SK-N-SH (cell line): Measurements from ENCODE around the gene CIDEC. TPM values are rescaled to one million over a fixed set of nuclear protein-coding genes. Genes with fewer than 3 reads are reported as not detected.

Source experiments
- CTCF ChIA-PET: fragments of 300-600, 350-600 bp; formaldehyde crosslinking; extraction: SDS; loops from one replicate; lab custom pipeline; 2021; lab: Yijun Ruan, JAX
- POLR2A ChIA-PET: fragments of 350-600 bp; sonication (Branson Sonifier 250); formaldehyde crosslinking; extraction: SDS; loops from one replicate; lab custom pipeline; 2020; ENCODE audit warnings: antibody characterized with exemption, inconsistent platforms; lab: Yijun Ruan, JAX
- DNase-seq: peaks from one replicate; pipeline ENCODE4 v3.0.0; 2012
- H2AFZ ChIP-seq: fragments of 200-600 bp; sonication (generic); 2 replicates; pipeline ENCODE4 v1.8.1; 2016; ENCODE audit warnings: antibody characterized with exemption, mild to moderate bottlenecking, low read depth
- H3F3A ChIP-seq: fragments of 200-600 bp; sonication (generic); replicated peaks from 2 replicates; pipeline ENCODE3; 2016; ENCODE audit warnings: antibody characterized with exemption, mild to moderate bottlenecking; ENCODE audit not compliant: insufficient read depth
- H3K27ac ChIP-seq, 2 experiments: fragments of 200-500 bp in 1 of 2; fragments of 200-600 bp in 1 of 2; sonication (Bioruptor generic) in 1 of 2; sonication (generic), shearing (Covaris generic) in 1 of 2; 2 replicates each; pipeline versions ENCODE4 v1.5.1 to v1.6.1; 2014 to 2016; ENCODE audit warnings: low read depth in 2 of 2, inconsistent platforms in 1 of 2, low read length in 1 of 2, mild to moderate bottlenecking in 1 of 2, mixed read lengths in 1 of 2
- H3K27me3 ChIP-seq: fragments of 200-600 bp; sonication (generic), shearing (Covaris generic); 2 replicates; pipeline ENCODE4 v1.6.1; 2016; ENCODE audit warnings: mixed run types; ENCODE audit not compliant: insufficient read depth
- H3K36me3 ChIP-seq, 2 experiments: fragments of 200-500 bp in 1 of 2; fragments of 200-600 bp in 1 of 2; sonication (Bioruptor generic) in 1 of 2; sonication (generic) in 1 of 2; replicated peaks in 1 of 2; 2 replicates each; pipeline versions ENCODE3 to v1.5.1; 2014 to 2016; ENCODE audit warnings: low read length in 1 of 2, mild to moderate bottlenecking in 1 of 2; ENCODE audit not compliant: insufficient read depth in 2 of 2, control insufficient read depth in 1 of 2
- H3K4me1 ChIP-seq, 2 experiments: fragments of 200-500 bp in 1 of 2; fragments of 200-600 bp in 1 of 2; sonication (Bioruptor generic) in 1 of 2; sonication (generic), shearing (Covaris generic) in 1 of 2; 2 replicates each; pipeline versions ENCODE4 v1.5.1 to v1.6.1; 2014 to 2016; ENCODE audit warnings: low read depth in 1 of 2, low read length in 1 of 2, mixed run types in 1 of 2; ENCODE audit not compliant: insufficient read depth in 2 of 2, control insufficient read depth in 1 of 2
- H3K4me2 ChIP-seq: fragments of 200-600 bp; sonication (generic), shearing (Covaris generic); 2 replicates; pipeline ENCODE4 v1.6.1; 2017; ENCODE audit warnings: mixed run types
- H3K4me3 ChIP-seq, 2 experiments: fragments of 200-500 bp in 1 of 2; fragments of 200-600 bp in 1 of 2; sonication (Bioruptor generic) in 1 of 2; sonication (generic), shearing (Covaris generic) in 1 of 2; 2 replicates each; pipeline versions ENCODE4 v1.5.1 to v1.8.1; 2014 to 2016; ENCODE audit warnings: low read depth in 2 of 2, inconsistent platforms in 1 of 2, low read length in 1 of 2, mild to moderate bottlenecking in 1 of 2, mixed read lengths in 1 of 2, moderate library complexity in 1 of 2
- H3K79me2 ChIP-seq: fragments of 200-600 bp; sonication (generic); 2 replicates; pipeline ENCODE4 v1.8.1; 2017; ENCODE audit warnings: mild to moderate bottlenecking; ENCODE audit not compliant: insufficient read depth
- H3K9ac ChIP-seq: fragments of 200-600 bp; sonication (generic); 2 replicates; pipeline ENCODE4 v1.6.1; 2017; ENCODE audit warnings: mixed run types
- H3K9me2 ChIP-seq: fragments of 200-600 bp; sonication (generic); 2 replicates; pipeline ENCODE4 v1.6.1; 2017; ENCODE audit warnings: mixed run types
- H3K9me3 ChIP-seq: fragments of 200-600 bp; sonication (generic); 2 replicates; pipeline ENCODE4 v1.6.1; 2017; ENCODE audit warnings: mixed run types, mild to moderate bottlenecking, moderate library complexity
- H4K20me1 ChIP-seq: fragments of 200-600 bp; sonication (generic); 2 replicates; pipeline ENCODE4 v1.6.1; 2017; ENCODE audit warnings: mild to moderate bottlenecking, mixed run types; ENCODE audit not compliant: insufficient read depth
- CHD2 ChIP-seq: fragments of 150-350 bp; IDR thresholded peaks from 2 replicates; pipeline ENCODE4 v1.6.1; 2018; ENCODE audit warnings: low read length; ENCODE audit not compliant: partially characterized antibody
- ELF1 ChIP-seq: IDR thresholded peaks from 2 replicates; pipeline ENCODE4 v1.4.0; 2012
- FOXJ3 ChIP-seq: sonication (generic); formaldehyde crosslinking; IDR thresholded peaks from 2 replicates; pipeline ENCODE4 v1.5.1; 2020; ENCODE audit warnings: mild to moderate bottlenecking, missing genetic modification reagents
- GATA2 ChIP-seq: sonication (generic); formaldehyde crosslinking; IDR thresholded peaks from 2 replicates; pipeline ENCODE4 v1.5.0; 2020; ENCODE audit warnings: mild to moderate bottlenecking, missing genetic modification reagents
- MEF2A ChIP-seq: IDR thresholded peaks from 2 replicates; pipeline ENCODE4 v1.4.0; 2012; ENCODE audit warnings: low read depth, borderline replicate concordance
- MXI1 ChIP-seq: IDR thresholded peaks from 2 replicates; pipeline ENCODE4 v1.6.1; 2012; ENCODE audit warnings: mild to moderate bottlenecking, low read depth, low read length, improper control_type of control experiment
- NFIC ChIP-seq: IDR thresholded peaks from 2 replicates; pipeline ENCODE4 v1.4.0; 2012; ENCODE audit warnings: borderline replicate concordance
- RAD21 ChIP-seq: IDR thresholded peaks from 2 replicates; pipeline ENCODE4 v1.6.1; 2012; ENCODE audit warnings: mild to moderate bottlenecking, low read length
- RFX5 ChIP-seq: IDR thresholded peaks from 2 replicates; pipeline ENCODE4 v1.6.1; 2012; ENCODE audit warnings: mild to moderate bottlenecking, improper control_type of control experiment, low read length
- RXRA ChIP-seq: IDR thresholded peaks from 2 replicates; pipeline ENCODE4 v1.4.0; 2012; ENCODE audit warnings: low read depth, mild to moderate bottlenecking, borderline replicate concordance
- TAF1 ChIP-seq: IDR thresholded peaks from 2 replicates; pipeline ENCODE4 v1.6.1; 2012; ENCODE audit warnings: low read depth, mild to moderate bottlenecking, low read length, moderate library complexity, borderline replicate concordance
- TEAD4 ChIP-seq: IDR thresholded peaks from 2 replicates; pipeline ENCODE4 v1.4.0; 2012; ENCODE audit warnings: mild to moderate bottlenecking, borderline replicate concordance; ENCODE audit not compliant: insufficient read depth
- YY1 ChIP-seq: IDR thresholded peaks from 2 replicates; pipeline ENCODE4 v1.4.0; 2012; ENCODE audit warnings: low read depth, mild to moderate bottlenecking
- WGBS: methylation state at CpG from one replicate; pipeline ENCODE4 v1.1.6; 2017; ENCODE audit warnings: low lambda C conversion rate; 5-methylcytosine and 5-hydroxymethylcytosine counted together
- polyA plus RNA-seq, 3 experiments: library from polyadenylated mRNA; depleted of rRNA; stranded (reverse); fragments of >200 nt; gene quantifications; 2 replicates each; pipeline ENCODE4 v1.2.3, GENCODE V29; 2012
- TF ChIP-seq, protein P1 (sequence below): fragments of 150-350 bp; IDR thresholded peaks from 2 replicates; pipeline ENCODE4 v1.6.1; 2017; ENCODE audit warnings: antibody characterized with exemption, low read length, low read depth, borderline replicate concordance
- TF ChIP-seq, protein P2 (sequence below): fragments of 150-350 bp; IDR thresholded peaks from 2 replicates; pipeline ENCODE4 v1.6.1; 2016; ENCODE audit warnings: mild to moderate bottlenecking, low read depth, low read length
- TF ChIP-seq, protein P3 (sequence below): IDR thresholded peaks from 2 replicates; pipeline ENCODE4 v1.4.0; 2012; ENCODE audit warnings: low read depth
- TF ChIP-seq, protein P4 (sequence below): IDR thresholded peaks from 2 replicates; pipeline ENCODE4 v1.4.0; 2012; ENCODE audit warnings: low read depth, borderline replicate concordance
- TF ChIP-seq, protein P5 (sequence below): IDR thresholded peaks from 2 replicates; pipeline ENCODE4 v1.4.0; 2012; ENCODE audit warnings: low read depth, borderline replicate concordance

CIDEC gene
- polyA plus RNA-seq, 1 of the 3 experiments (the other 2 are of a cell fraction): not detected

DNA sequence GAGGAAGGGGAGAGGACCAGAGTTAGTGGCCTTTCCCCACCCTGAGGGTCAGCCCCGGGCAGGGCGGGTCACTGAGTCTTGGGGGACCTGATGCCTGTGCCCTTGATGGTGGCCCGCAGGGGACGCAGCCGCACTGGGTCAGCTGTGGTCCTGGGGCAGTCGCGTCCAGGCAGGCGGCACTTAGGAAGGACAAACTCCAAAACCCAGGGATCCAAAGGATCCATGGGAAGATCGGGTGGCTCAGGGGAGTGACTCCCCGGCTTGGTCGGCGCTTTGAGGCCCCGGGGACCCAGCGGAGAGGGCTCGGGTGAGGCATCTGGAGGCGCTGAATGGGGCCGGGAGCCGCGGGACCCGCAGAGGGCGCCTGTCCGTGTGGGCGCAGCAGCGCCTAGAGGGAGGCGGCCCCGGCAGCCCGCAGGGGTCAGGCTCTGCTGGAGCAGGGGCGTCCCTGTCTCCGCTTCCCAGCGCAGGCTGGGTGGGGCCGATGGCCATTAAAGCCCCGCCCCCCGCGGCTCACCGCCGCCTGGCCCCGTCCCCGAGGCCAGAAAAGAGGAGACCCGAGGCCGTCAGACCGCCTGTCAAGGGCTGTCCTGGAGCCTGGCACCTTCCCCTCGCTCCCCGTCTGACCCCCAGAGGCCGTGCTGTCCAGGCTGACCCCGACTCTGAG lies 17.5 kb downstream of the CIDEC start:
- Histone ChIP-seq H3K4me2 (no peak overlapping the region), H3F3A (no peaks in the 10 kb centered on the region), H3K36me3 (no peaks in the 10 kb centered on the region), H3K27ac (no peak overlapping the region), H2AFZ (no peak overlapping the region), H3K9me2 (no peaks in the 10 kb centered on the region), H3K9ac (no peak overlapping the region), H3K9me3 (no peaks in the 10 kb centered on the region), H3K79me2 (no peaks in the 10 kb centered on the region), H3K4me1 (peaks cover 5 to 7% of the 10 kb centered on the region in 2 experiments; a peak in 2 of 4 replicates), H3K27me3 (no peaks in the 10 kb centered on the region), H3K4me3 (no peak overlapping the region), H4K20me1 (no peaks in the 10 kb centered on the region)
- 81% methylated on average over 7 of the region's 45 CpGs for WGBS
- ChIA-PET POLR2A (no interaction called here), CTCF (no interaction called here)
- peak; percentile 53 for DNase-seq
- TF ChIP-seq CHD2: no peak
- TF ChIP-seq MXI1: no peak
- TF ChIP-seq, protein P1, sequence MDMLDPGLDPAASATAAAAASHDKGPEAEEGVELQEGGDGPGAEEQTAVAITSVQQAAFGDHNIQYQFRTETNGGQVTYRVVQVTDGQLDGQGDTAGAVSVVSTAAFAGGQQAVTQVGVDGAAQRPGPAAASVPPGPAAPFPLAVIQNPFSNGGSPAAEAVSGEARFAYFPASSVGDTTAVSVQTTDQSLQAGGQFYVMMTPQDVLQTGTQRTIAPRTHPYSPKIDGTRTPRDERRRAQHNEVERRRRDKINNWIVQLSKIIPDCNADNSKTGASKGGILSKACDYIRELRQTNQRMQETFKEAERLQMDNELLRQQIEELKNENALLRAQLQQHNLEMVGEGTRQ: no peak
- TF ChIP-seq, protein P2, sequence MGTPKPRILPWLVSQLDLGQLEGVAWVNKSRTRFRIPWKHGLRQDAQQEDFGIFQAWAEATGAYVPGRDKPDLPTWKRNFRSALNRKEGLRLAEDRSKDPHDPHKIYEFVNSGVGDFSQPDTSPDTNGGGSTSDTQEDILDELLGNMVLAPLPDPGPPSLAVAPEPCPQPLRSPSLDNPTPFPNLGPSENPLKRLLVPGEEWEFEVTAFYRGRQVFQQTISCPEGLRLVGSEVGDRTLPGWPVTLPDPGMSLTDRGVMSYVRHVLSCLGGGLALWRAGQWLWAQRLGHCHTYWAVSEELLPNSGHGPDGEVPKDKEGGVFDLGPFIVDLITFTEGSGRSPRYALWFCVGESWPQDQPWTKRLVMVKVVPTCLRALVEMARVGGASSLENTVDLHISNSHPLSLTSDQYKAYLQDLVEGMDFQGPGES: no peak
- TF ChIP-seq FOXJ3 (CRISPR knock-in tag): no peak
- no peak for TF ChIP-seq RFX5
- TF ChIP-seq TAF1: no peak
- TF ChIP-seq ELF1: no peak
- no peak for TF ChIP-seq YY1
- TF ChIP-seq TEAD4: no peak
- TF ChIP-seq GATA2 (CRISPR knock-in tag): no peak
- TF ChIP-seq, protein P3, sequence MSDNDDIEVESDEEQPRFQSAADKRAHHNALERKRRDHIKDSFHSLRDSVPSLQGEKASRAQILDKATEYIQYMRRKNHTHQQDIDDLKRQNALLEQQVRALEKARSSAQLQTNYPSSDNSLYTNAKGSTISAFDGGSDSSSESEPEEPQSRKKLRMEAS: no peak
- TF ChIP-seq, protein P4, sequence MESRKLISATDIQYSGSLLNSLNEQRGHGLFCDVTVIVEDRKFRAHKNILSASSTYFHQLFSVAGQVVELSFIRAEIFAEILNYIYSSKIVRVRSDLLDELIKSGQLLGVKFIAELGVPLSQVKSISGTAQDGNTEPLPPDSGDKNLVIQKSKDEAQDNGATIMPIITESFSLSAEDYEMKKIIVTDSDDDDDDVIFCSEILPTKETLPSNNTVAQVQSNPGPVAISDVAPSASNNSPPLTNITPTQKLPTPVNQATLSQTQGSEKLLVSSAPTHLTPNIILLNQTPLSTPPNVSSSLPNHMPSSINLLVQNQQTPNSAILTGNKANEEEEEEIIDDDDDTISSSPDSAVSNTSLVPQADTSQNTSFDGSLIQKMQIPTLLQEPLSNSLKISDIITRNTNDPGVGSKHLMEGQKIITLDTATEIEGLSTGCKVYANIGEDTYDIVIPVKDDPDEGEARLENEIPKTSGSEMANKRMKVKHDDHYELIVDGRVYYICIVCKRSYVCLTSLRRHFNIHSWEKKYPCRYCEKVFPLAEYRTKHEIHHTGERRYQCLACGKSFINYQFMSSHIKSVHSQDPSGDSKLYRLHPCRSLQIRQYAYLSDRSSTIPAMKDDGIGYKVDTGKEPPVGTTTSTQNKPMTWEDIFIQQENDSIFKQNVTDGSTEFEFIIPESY: no peak
- TF ChIP-seq MEF2A: no peak
- no peak for TF ChIP-seq NFIC
- TF ChIP-seq, protein P5, sequence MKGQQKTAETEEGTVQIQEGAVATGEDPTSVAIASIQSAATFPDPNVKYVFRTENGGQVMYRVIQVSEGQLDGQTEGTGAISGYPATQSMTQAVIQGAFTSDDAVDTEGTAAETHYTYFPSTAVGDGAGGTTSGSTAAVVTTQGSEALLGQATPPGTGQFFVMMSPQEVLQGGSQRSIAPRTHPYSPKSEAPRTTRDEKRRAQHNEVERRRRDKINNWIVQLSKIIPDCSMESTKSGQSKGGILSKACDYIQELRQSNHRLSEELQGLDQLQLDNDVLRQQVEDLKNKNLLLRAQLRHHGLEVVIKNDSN: no peak
- no peak for TF ChIP-seq RAD21
- TF ChIP-seq RXRA: no peak
